Omental fat pad (tissue), 4 donors: ENCODE measurements around the gene ZC3H12D. TPM values are rescaled to one million over a fixed set of nuclear protein-coding genes. Genes with fewer than 3 reads are reported as not detected.

ENCODE experiments used
- ATAC-seq: fragments of 150-250 bp; one replicate; pipeline ENCODE4 v1.9.1; 2016; ENCODE audit warnings: mild to moderate bottlenecking, moderate library complexity; ENCODE audit not compliant: low FRiP score
- DNase-seq: peaks from one replicate; pipeline ENCODE4 v3.0.0-alpha.2; 2019; ENCODE audit warnings: low spot score
- CTCF ChIP-seq, 3 donors: fragments of 450-650 bp; IDR thresholded peaks; one replicate each; pipeline ENCODE4 v1.5.1; 2016 to 2017; ENCODE audit warnings: antibody characterized with exemption in 3 of 3, mild to moderate bottlenecking in 3 of 3, moderate library complexity in 2 of 3
- total RNA-seq, 4 donors: library from RNA; depleted of rRNA; stranded (reverse); fragments of >200 nt; gene quantifications; one replicate each; pipeline ENCODE4 v1.1.0, GENCODE V29; 2016

ZC3H12D gene
- total RNA-seq, 4 donors from 2014 or later = 2.0 to 8.9 (median 2.2) TPM

- no peak for TF ChIP-seq CTCF (IDR thresholded peaks at IDR 0.05)
- no peak for ATAC-seq
- DNase-seq = no peak
Measured at GRCh38 chr6:149428606-149429005, 56.2 kb downstream of the ZC3H12D start.

- DNase-seq (no peak), ATAC-seq (no peak)
- no peak for TF ChIP-seq CTCF (IDR thresholded peaks at IDR 0.05)
Measured at GRCh38 chr6:149425754-149426153, 59.1 kb downstream of the ZC3H12D start.

GRCh38 chr6:149425224-149425623, 59.6 kb downstream of the ZC3H12D start:
- DNase-seq = no peak
- no peak for ATAC-seq
- no peak for TF ChIP-seq CTCF (IDR thresholded peaks at IDR 0.05)

- DNase-seq (no peak), ATAC-seq (no peak)
- TF ChIP-seq CTCF (IDR thresholded peaks at IDR 0.05) = no peak
Measured at GRCh38 chr6:149423964-149424440, 60.8 kb downstream of the ZC3H12D start.

- TF ChIP-seq CTCF (IDR thresholded peaks at IDR 0.05) = no peak
- DNase-seq = no peak
- no peak for ATAC-seq
Measured at GRCh38 chr6:149422581-149422980, 62.2 kb downstream of the ZC3H12D start.

- TF ChIP-seq CTCF (IDR thresholded peaks at IDR 0.05) = no peak
- no peak for DNase-seq
- ATAC-seq = no peak
Measured at GRCh38 chr6:149421132-149421531, 63.7 kb downstream of the ZC3H12D start.

- TF ChIP-seq CTCF (IDR thresholded peaks at IDR 0.05) = no peak
- no peak for ATAC-seq
- no peak for DNase-seq
Measured at GRCh38 chr6:149419696-149420404, 65.0 kb downstream of the ZC3H12D start.
